ENCODE results near the gene MRPL40.

The MRPL40 gene

DNA sequence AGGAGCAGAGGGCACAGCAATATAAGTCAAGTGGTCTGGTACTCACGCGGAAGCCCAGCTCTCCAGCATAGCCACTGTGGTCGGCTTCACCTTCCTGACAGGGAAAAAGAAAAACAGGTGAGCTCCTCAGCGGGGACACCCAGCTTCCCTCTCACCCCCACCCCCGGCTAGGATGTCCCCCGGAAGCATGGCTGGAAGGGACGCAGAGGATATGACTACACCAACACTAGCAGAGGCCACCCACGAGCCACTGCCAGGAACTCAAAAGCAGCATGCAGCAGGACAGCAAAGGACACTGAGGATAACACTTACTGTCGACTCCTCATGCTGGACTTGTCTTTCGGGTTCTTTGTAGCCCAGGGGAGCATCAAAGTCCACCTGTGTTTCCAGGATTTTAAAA lies 24.2 kb downstream of the MRPL40 start:
- no peak for DNase-seq (ENCODE audit: insufficient read length, low spot score)

DNA sequence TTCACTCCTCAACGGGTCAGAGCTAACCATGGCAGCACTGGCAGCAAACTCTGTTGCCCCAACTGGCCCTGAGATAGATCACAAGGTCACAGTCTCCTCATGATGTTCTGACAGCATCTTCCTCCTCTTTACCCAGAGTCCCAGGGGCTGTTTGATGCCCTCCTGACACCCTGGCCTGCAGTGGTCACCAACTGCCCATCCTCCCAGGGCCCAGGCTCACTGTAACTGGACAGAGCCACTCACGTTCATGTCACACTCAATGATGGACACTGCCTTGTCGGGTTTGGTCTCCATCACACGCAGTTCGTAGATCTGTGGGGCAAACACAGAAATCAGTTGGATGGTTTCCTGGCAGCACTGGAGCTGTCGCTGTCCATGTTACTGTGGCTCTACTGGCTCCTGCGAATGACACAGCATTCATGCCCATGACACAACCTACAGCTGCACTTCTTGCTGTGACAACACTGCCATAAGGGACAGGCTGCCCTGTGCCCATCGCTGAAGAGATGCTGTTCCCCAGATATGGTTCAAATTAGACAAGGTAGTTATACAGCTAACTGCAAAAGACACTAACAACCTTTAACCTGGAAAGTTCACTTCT lies 25.6 kb downstream of the MRPL40 start:
- FAIRE-seq = no peak

More for the DNA sequence above, 24.2 kb downstream of the MRPL40 start:
- FAIRE-seq = no peak

GRCh38 chr22:19460036-19460435 lies 27.7 kb downstream of the MRPL40 start:
- DNase-seq (ENCODE audit: insufficient read length, low spot score) (no peak), FAIRE-seq (no peak)

More for the DNA sequence above, 25.6 kb downstream of the MRPL40 start:
- DNase-seq (ENCODE audit: insufficient read length, low spot score) = no peak

DNA sequence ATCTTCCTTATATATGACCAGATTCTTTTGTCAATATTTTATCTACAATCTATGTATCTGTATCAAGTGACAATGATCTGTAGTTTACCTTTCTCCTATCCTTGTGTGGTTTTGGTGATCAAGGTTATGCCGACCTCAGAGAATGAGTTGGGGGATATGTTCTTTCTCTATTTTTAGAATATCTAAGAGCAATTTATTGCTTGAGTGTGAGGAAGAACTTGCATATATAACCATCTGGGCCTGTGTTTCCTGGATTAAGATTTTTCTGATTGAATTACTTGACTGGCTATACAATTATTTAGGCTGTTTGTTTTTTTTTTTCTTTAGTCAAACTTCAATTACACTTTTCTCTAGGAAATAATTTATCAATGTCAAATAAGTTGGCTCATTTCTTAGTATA lies 29.2 kb downstream of the MRPL40 start:
- DNase-seq (ENCODE audit: insufficient read length, low spot score) = no peak
- FAIRE-seq = no peak

- DNase-seq (ENCODE audit: insufficient read length, low spot score) (no peak), FAIRE-seq (no peak)
Measured at GRCh38 chr22:19463008-19463407, 30.7 kb downstream of the MRPL40 start.

- DNase-seq (ENCODE audit: insufficient read length, low spot score) (no peak), FAIRE-seq (no peak)
Measured at GRCh38 chr22:19463491-19464469, 31.4 kb downstream of the MRPL40 start.

DNA sequence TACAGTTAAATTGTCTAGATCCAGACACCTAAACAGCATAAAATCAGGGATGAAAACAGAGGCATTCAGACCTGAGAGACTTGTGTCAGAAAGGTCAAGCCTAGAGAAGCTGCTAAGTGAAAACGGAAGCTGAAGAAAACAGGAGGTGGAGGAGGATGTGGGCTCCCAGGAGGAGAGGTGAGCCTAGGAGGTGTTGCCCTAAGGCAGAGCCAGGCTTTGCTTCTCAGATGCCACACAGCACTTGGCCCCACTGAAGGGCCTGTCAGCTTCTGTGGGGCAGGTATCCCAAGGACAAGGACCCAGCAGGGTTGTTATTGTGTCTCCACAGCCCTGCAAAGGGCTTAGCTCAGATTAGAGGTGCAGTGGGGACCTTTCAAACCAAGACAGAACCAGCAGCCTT lies 32.2 kb downstream of the MRPL40 start:
- FAIRE-seq (no peak), DNase-seq (ENCODE audit: insufficient read length, low spot score) (no peak)

DNA sequence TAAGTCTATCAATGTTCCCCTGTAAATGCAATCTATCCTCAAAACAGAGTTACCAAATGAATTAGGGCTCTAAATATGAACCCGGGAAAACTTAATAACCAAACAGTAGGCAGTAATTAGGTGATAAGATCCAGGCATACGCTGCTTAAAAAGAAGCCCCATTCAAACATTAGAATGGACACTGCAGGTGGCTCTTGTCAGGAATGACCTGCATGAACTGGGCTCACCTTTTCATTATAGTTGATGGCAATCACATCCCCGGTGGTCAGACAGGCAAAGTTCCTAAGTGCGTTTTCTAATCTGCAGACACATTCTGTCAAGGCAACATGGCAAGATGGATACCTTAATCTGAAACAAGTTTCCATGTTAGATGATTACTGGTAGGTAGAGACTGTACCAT lies 32.6 kb downstream of the MRPL40 start:
- DNase-seq (ENCODE audit: insufficient read length, low spot score) (no peak), FAIRE-seq (no peak)

DNA sequence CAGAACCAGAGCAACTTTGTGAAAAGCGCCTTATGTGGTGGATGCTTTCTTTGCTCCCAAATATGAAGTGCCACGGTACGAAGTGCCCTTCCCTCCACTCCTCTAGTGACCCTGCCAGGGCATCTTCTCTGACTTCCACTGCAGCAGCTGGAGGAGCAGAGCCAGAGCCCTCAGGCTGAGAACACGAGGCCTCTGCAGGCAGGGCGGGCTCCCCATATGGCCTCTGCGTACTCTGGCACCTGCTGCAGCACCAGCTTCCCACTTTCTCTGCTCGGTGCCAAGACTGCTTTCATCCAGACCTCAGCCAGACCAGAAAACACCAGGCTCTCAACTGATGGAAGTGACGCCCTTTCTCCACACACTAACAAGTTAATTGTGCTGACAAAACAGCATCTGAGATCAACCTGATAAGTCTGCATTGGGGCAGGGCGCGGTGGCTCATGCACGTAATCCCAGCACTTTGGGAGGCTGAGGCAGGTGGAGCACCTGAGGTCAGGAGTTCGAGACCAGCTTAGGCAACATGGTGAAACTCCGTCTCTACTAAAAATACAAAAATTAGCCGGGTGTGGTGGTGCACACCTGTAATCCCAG lies 33.9 kb downstream of the MRPL40 start:
- DNase-seq (ENCODE audit: insufficient read length, low spot score) = no peak
- FAIRE-seq = no peak

DNA sequence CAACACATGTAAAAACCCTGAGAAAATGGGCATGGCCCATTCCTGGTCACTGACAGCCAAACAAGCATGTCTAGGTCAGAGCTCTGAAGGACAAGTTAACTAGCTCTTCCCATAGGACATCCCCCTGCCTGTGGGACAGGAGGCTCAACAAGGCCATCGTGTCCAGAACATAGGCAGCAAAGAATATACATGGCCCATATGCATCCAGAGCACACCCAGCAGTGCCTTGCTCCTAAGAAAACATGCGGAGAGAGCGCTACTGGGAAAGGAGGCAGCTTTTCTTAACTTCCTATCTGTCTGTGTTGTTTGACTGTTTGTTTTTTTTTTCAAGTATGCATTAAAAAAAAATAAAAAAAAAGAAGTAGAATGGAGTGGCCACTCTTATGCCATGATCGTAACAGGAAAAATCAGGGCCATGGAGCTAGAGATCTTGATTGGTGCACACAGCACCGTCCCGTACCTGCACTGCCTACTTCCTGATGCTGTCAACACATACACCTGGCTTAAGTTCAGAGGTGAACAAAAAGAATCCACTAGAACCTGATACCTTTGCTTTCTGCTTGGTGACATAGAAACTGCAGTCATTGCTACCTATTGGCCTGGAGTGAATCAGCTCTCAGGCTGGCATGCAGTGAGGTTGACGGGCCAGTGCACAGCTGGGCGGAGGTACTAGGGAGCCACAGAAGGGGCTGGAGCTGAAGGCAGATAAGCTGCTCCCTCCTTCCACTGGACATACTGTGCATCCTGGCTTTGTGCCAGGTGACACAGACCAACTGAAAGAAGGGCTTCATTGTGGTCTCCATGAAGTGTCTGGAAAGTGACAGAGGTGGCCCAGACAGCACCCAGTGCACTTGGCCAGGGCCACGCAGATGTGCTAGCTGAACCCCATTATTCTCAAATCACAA lies 34.8 kb downstream of the MRPL40 start:
- FAIRE-seq (no peak), DNase-seq (ENCODE audit: insufficient read length, low spot score) (no peak)

DNA sequence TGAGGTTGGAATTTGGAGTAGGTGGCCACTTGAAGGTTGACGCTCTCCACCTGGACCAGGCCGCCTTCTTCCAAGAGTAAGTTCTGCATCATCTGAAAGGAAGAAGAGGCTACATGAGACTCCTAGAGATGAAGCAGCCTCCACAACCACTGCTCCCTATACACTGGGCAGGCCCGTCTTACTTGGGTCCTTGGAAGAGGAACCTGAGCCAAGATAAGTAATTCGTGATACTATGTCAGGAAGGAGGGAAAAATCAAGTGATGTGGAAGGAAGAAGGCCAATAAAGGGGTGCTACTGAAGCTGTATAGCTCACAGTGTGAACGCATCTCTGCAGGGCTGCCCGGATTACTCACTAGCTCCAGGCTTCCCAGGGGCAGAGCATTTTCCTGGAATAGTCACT lies 35.6 kb downstream of the MRPL40 start:
- FAIRE-seq (no peak), DNase-seq (ENCODE audit: insufficient read length, low spot score) (no peak)

GRCh38 chr22:19469421-19469820 lies 37.1 kb downstream of the MRPL40 start:
- no peak for FAIRE-seq
- DNase-seq (ENCODE audit: insufficient read length, low spot score) = no peak

GRCh38 chr22:19470010-19470409 lies 37.7 kb downstream of the MRPL40 start:
- DNase-seq (ENCODE audit: insufficient read length, low spot score) (no peak), FAIRE-seq (no peak)

DNA sequence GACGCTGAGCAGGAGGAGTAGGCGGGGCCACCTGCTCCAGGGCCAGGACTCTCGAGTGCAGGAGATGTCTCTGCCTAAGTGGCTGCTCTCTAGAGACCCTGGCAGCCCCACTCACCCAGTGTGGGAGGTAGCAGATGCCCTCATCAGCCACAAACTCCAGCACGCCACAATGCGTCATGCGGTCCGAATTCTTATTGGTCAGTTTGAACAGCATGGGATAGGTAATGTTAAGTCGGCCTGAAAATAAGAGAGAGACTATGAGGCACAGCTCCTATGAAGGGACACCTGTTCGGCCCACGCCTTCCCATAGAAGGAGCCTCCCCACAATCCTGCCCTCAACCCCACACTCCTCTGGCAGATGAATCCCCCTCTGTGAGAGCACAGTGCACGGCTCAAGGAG lies 39.2 kb downstream of the MRPL40 start:
- DNase-seq (ENCODE audit: insufficient read length, low spot score) (no peak), FAIRE-seq (no peak)

DNA sequence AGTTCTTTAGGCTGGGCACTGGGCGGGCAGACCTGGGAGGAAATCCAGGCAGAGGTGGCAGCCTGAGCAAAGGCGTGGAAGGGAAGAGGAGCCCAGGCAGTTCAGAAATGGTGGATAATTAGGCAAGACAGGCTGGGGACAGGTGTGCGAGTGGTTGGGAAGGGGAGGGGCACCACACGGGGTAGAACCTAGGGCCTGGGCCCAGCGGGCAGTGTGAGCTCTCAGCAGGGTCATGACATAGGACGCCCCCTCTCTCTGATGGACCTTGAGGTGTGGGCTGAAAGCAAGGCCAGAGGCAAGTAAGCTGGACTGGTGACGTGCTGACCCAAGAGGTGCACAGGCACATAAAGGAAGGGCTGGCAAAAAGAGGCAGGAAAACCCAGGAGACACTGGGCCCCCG lies 39.9 kb downstream of the MRPL40 start:
- no peak for DNase-seq (ENCODE audit: insufficient read length, low spot score)
- no peak for FAIRE-seq

- DNase-seq (ENCODE audit: insufficient read length, low spot score) (no peak), FAIRE-seq (no peak)
Measured at GRCh38 chr22:19473578-19473977, 41.2 kb downstream of the MRPL40 start.

GRCh38 chr22:19476023-19476422 lies 43.7 kb downstream of the MRPL40 start:
- DNase-seq (ENCODE audit: insufficient read length, low spot score) (no peak), FAIRE-seq (no peak)

DNA sequence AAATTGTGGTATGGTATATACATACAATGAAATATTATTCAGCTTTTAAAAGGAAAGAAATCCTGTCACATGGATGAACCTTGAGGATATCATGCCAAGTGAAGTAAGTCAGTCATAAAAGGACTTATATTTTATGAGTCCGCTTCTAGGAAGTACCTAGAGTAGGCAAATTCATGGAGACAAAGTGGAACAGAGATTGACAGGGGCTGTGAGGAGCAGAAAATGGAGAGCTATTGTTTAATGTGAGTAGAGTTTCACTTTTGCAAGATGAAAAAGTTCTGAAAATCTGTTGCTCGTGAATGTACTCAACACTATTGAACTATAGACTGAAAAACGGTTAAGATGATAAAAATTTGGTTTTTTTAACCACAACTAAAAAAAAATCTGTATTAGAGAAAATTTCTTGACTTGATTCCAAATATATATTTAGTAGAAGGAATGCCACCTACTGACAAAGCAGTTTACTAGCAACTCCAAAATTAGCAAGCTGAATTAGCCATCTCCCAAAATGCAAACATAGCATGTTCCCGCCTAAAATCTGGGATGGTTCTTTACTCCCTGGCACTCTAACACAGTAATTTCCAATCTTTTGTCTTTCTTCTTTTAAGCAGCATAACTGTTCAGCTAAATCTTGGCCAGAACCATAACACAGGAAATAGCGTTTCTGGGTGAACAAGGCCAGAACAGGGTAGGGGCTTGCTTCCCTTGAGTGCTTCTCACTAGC lies 45.1 kb downstream of the MRPL40 start:
- FAIRE-seq (peak; percentile 48), DNase-seq (ENCODE audit: insufficient read length, low spot score) (no peak)

- FAIRE-seq = peak; percentile 54
- DNase-seq (ENCODE audit: insufficient read length, low spot score) = no peak
Measured at GRCh38 chr22:19478045-19478900, 45.9 kb downstream of the MRPL40 start.
